Spleen (tissue), 11 donors: Measurements from ENCODE around the gene FUT1. TPM values are rescaled to one million over a fixed set of nuclear protein-coding genes. Genes with fewer than 3 reads are reported as not detected.
A peak's percentile ranks its signal among the peaks of the same experiment; 100 is the strongest.
"Not testable (repeated sequence)": the region's sequence is repeated elsewhere in the genome, so short reads cannot be mapped to it uniquely, and the experiment has no call there.

Experiments
- DNase-seq: peaks from one replicate; pipeline ENCODE4 v3.0.0-alpha.2; 2020
- H3K27ac ChIP-seq, 8 donors: fragments of 200-600 bp; sonication (generic) in 7 of 8; 1 replicate in 4 of 8; 2 replicates in 4 of 8; pipeline versions ENCODE4 v1.5.0 to v1.8.0; 2016 to 2021; ENCODE audit warnings: inconsistent platforms in 4 of 8, mild to moderate bottlenecking in 4 of 8, moderate library complexity in 1 of 8
- H3K27me3 ChIP-seq, 7 donors: fragments of 200-600 bp; sonication (generic) in 6 of 7; replicated peaks in 1 of 7; 1 replicate in 4 of 7; 2 replicates in 3 of 7; pipeline versions ENCODE4 v1.5.0 to v1.8.0; 2016 to 2021; ENCODE audit warnings: inconsistent platforms in 3 of 7, mild to moderate bottlenecking in 1 of 7
- H3K36me3 ChIP-seq, 6 donors: fragments of 200-600 bp; sonication (generic) in 5 of 6; 1 replicate in 4 of 6; 2 replicates in 2 of 6; pipeline versions ENCODE4 v1.5.0 to v1.8.0; 2016 to 2021; ENCODE audit warnings: inconsistent platforms in 2 of 6
- H3K4me1 ChIP-seq, 6 donors: fragments of 200-600 bp; sonication (generic) in 5 of 6; 1 replicate in 3 of 6; 2 replicates in 3 of 6; pipeline versions ENCODE4 v1.5.0 to v1.8.0; 2016 to 2021; ENCODE audit warnings: inconsistent platforms in 3 of 6
- H3K4me3 ChIP-seq, 8 donors: fragments of 200-600 bp; sonication (generic) in 7 of 8; 1 replicate in 4 of 8; 2 replicates in 4 of 8; pipeline versions ENCODE4 v1.5.0 to v1.8.0; 2016 to 2021; ENCODE audit warnings: inconsistent platforms in 4 of 8, mild to moderate bottlenecking in 4 of 8, moderate library complexity in 2 of 8
- H3K9me3 ChIP-seq, 8 donors: fragments of 200-600 bp; sonication (generic) in 7 of 8; 1 replicate in 4 of 8; 2 replicates in 4 of 8; pipeline versions ENCODE4 v1.5.0 to v1.8.0; 2016 to 2021; ENCODE audit warnings: inconsistent platforms in 4 of 8
- POLR2A ChIP-seq, 3 donors: fragments of 450-650 bp; IDR thresholded peaks; one replicate each; pipeline ENCODE4 v1.5.1; 2017; ENCODE audit warnings: antibody characterized with exemption in 3 of 3, mild to moderate bottlenecking in 1 of 3
- POLR2AphosphoS5 ChIP-seq, 3 donors: sonication (generic); formaldehyde crosslinking; IDR thresholded peaks; one replicate each; pipeline ENCODE4 v1.5.1; 2017; ENCODE audit warnings: antibody characterized with exemption in 3 of 3
- WGBS, 5 donors: extraction: QIAGEN DNeasy Blood & Tissue Kit in 3 of 5; methylation state at CpG; one replicate each; pipeline versions ENCODE4 v1.1.5 to v1.1.7; 2013 to 2018; 5-methylcytosine and 5-hydroxymethylcytosine counted together
- intact Hi-C: fragments of 100-400 bp; cut with DNase I; formaldehyde crosslinking; loops from one replicate; pipeline ENCODE4 v1.15.0; 2023; ENCODE audit warnings: low total_unique reads
- polyA plus RNA-seq, 3 donors: library from polyadenylated mRNA; stranded (reverse); fragments of 200-250 nt; gene quantifications; one replicate each; pipeline ENCODE4 v1.2.1, GENCODE V29; 2013
- total RNA-seq, 7 donors: library from RNA; depleted of rRNA in 3 of 7; stranded (reverse); fragments of >200 nt in 3 of 7; fragmentation: NEBNext Ultra II Directional in 4 of 7; extraction: Animal tissue kit (Norgen Biotek cat#: 25700) in 4 of 7; gene quantifications; one replicate each; pipeline versions ENCODE4 v1.1.0 to v1.2.1, GENCODE V29; 2016 to 2021
- TF ChIP-seq, protein P1 (sequence below), 11 experiments: fragments of 200-600 bp in 7 of 11; fragments of 450-650 bp in 4 of 11; sonication (generic) in 4 of 11; IDR thresholded peaks in 8 of 11; conservative IDR thresholded peaks in 3 of 11; 1 replicate in 7 of 11; 2 replicates in 4 of 11; pipeline versions ENCODE4 v1.4.0 to v1.8.0; 2016 to 2021; ENCODE audit warnings: antibody characterized with exemption in 11 of 11, inconsistent platforms in 4 of 11, mild to moderate bottlenecking in 1 of 11
- donor health status: healthy with polysubstance abuse.
- donor health status: DM: no; HTN: no; CAD: no; lungs with moderate emphysema.
- donor health status: DM: no; HTN: no; CAD: no.
- donor health status: Bipolar disorder and iron deficiency.
- donor health status: healthy.
- donor health status: DM: no; HTN: no; CAD: no.
- donor health status: DM: yes; HTN: yes; CAD: no.

The FUT1 gene
- total and polyA plus RNA-seq, 10 donors, result 1.0 to 22.9 (median 8.7) TPM

DNA sequence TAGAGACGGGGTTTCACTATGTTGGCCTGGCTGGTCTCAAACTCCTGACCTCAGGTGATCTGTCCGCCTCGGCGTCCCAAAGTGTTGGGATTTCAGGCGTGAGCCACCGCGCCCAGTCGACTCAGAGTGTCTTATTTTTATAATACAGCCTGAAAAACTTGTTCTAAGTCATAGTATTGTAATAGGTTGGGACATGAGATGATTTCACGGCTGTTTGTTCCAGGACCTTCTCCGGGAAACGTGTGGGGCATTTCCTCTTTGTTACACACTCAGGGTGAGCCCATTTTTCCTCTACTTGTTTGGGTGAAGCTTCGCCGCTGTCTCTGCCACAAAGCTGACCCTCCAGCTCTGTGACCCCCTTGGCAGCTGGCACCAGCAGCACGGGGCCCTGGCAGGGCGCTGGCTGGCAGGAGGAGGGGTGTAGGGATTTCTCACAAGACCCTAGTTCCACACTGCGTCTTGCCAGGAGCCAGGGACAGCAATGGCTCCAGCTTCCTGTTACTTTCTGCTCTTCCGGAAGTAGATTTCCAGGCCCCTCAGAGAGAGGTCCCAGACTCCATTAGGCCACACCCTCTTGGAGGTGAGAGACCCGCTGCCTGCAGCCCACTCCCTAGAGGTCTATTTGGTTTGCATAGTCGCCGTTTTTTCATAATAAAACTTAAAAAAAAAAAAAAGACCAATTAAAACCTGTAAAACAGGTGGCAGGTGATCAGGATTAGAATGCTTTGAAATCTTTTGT lies 18.5 kb upstream of the FUT1 start:
- no peak for TF ChIP-seq POLR2A (IDR thresholded peaks at IDR 0.05)
- TF ChIP-seq, protein P1, sequence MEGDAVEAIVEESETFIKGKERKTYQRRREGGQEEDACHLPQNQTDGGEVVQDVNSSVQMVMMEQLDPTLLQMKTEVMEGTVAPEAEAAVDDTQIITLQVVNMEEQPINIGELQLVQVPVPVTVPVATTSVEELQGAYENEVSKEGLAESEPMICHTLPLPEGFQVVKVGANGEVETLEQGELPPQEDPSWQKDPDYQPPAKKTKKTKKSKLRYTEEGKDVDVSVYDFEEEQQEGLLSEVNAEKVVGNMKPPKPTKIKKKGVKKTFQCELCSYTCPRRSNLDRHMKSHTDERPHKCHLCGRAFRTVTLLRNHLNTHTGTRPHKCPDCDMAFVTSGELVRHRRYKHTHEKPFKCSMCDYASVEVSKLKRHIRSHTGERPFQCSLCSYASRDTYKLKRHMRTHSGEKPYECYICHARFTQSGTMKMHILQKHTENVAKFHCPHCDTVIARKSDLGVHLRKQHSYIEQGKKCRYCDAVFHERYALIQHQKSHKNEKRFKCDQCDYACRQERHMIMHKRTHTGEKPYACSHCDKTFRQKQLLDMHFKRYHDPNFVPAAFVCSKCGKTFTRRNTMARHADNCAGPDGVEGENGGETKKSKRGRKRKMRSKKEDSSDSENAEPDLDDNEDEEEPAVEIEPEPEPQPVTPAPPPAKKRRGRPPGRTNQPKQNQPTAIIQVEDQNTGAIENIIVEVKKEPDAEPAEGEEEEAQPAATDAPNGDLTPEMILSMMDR (IDR thresholded peaks at IDR 0.05 in 8 of 11, conservative IDR thresholded peaks at IDR 0.05 in 3 of 11), result no peak
- no peak for TF ChIP-seq POLR2AphosphoS5 (IDR thresholded peaks at IDR 0.05)
- Histone ChIP-seq H3K27ac (peak overlapping the region in 2 of 8 donors; percentile 38 to 54), H3K4me1 (peaks cover 0 to 7% (median 0%) of the 10 kb centered on the region in 6 donors), H3K4me3 (no peak overlapping the region), H3K9me3 (no peaks in the 10 kb centered on the region), H3K36me3 (no peaks in the 10 kb centered on the region), H3K27me3 (peaks cover 0 to 23% (median 0%) of the 10 kb centered on the region in 7 donors)
- WGBS, 5 donors, result 77 to 87% (median 82%) methylated on average over 20 of the region's 20 CpGs
- DNase-seq, result no peak
- intact Hi-C loops, result no loop called here

DNA sequence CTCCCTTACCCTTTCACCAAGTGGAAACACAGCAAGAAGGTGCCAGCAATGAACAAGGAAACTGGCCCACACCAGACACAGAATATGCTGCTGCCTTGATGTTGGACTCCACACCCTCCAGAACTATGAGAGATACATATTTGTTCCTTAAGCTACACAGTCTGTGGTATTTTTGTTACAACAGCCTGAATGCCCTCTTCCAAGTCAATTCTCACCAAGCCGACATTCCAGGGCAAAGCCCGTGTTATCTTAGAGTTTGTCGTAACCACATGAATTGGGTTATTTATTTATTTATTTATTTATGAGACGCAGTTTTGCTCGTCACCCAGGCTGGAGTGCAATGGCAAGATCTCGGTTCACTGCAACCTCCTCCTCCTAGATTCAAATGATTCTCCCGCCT lies 17.8 kb upstream of the FUT1 start:
- TF ChIP-seq POLR2A (IDR thresholded peaks at IDR 0.05), result no peak
- no peaks in the 10 kb centered on the region for H3K9me3 ChIP-seq
- WGBS, 5 donors, result 78 to 93% (median 84%) methylated on average over 7 of the region's 7 CpGs

DNA sequence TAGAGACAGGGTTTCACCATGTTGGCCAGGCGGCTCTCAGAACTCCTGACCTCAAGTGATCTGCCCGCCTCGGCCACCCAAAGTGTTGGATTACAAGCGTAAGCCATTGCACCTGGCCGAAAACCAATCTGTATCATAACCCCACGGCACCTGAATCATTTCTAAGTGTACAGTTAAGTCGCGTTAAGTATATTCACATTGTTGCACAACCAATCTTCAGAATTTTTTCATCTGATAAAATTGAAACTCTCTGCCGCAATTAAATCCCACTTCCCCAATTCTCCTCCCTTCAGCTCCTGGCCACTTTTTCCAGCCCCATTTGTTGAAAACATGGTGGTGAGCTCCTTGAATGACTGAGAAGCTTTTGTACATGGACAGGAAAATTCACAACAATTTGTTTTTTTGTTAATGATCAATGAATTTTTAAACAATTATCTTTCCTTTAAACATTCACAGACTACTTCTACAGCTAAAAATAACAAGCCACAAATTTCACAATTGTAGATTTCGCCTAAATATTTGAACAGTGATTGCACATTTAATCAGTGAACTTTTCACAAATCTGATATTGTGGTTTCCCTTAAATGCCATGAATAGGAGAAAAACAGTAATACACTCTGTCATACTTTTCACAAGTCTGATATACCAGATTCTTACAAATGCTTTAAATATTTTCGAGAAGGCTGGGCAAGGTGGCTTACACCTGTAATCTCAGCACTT lies 16.7 kb upstream of the FUT1 start:
- intact Hi-C loops, result no loop called here
- no peak for DNase-seq
- no peak overlapping the region for H3K27ac ChIP-seq

More for the DNA sequence above, 17.8 kb upstream of the FUT1 start:
- intact Hi-C loops, result no loop called here
- Histone ChIP-seq H3K27ac (no peak overlapping the region), H3K27me3 (peaks cover 0 to 29% (median 0%) of the 10 kb centered on the region in 7 donors), H3K4me1 (peaks cover 0 to 7% (median 0%) of the 10 kb centered on the region in 6 donors), H3K4me3 (no peak overlapping the region), H3K36me3 (no peaks in the 10 kb centered on the region)
- DNase-seq, result no peak

DNA sequence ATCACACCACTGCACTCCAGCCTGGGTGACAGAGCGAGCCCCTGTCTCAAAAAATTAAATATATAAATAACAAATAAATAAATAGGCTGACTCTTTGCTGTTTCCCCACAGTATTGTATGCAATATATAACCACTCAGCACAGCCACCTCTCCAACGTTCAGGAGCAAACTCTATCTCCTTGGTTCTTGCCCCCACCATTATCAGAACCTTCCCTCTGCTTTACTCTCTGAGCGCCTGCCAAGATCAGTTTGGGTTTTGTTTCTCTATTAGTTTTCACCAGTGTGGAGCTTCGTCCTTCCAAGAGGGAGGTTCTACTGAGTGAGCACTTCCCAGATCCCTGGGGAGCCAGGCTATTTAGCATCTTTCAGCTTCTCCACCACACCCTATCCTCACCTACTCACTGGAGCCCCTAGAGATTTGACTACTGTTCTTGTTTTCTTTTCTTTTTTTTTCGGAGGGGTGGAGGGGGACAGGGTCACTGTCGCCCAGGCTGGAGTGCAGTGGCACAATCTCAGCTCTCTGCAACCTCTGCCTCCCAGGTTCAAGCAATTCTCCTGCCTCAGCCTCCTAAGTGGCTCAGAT lies 15.8 kb upstream of the FUT1 start:
- H3K27ac ChIP-seq, H3K4me3 ChIP-seq, H3K9me3 ChIP-seq, H3K4me1 ChIP-seq, DNase-seq, intact Hi-C loops, H3K36me3 ChIP-seq: not testable (repeated sequence)
- WGBS, 5 donors, result 53 to 58% (median 54%) methylated on average over 6 of the region's 6 CpGs
- peaks cover 0 to 32% (median 0%) of the 10 kb centered on the region in 7 donors for H3K27me3 ChIP-seq

More for the DNA sequence above, 16.7 kb upstream of the FUT1 start:
- Histone ChIP-seq H3K4me3 (no peak overlapping the region), H3K36me3 (no peaks in the 10 kb centered on the region), H3K4me1 (peaks cover 0 to 7% (median 0%) of the 10 kb centered on the region in 6 donors), H3K27me3 (peaks cover 0 to 32% (median 0%) of the 10 kb centered on the region in 7 donors), H3K9me3 (no peaks in the 10 kb centered on the region)
- 62 to 83% (median 72%) methylated on average over 11 of the region's 11 CpGs for WGBS, 5 donors
- no peak for TF ChIP-seq POLR2A (IDR thresholded peaks at IDR 0.05)
- TF ChIP-seq POLR2AphosphoS5 (IDR thresholded peaks at IDR 0.05), result no peak
- TF ChIP-seq, protein P1 (IDR thresholded peaks at IDR 0.05 in 8 of 11, conservative IDR thresholded peaks at IDR 0.05 in 3 of 11), result no peak

DNA sequence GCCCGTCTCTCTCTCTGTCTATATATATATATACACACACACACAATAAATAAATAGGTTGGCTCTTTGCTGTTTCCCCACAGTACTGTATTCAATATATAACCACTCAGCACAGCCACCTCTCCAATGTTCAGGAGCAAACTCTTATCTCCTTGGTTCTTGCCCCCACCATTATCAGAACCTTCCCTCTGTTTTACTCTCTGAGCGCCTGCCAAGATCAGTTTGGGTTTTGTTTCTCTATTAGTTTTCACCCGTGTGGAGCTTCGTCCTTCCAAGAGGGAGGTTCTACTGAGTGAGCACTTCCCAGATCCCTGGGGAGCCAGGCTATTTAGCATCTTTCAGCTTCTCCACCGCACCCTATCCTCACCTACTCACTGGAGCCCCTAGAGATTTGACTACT lies 13.4 kb upstream of the FUT1 start:
- WGBS, 5 donors, result 57 to 69% (median 64%) methylated on average over 4 to 5 of the region's 5 CpGs
- H3K36me3 ChIP-seq, intact Hi-C loops, H3K27ac ChIP-seq, DNase-seq, H3K4me1 ChIP-seq, H3K9me3 ChIP-seq, H3K4me3 ChIP-seq: not testable (repeated sequence)
- peaks cover 0 to 29% (median 0%) of the 10 kb centered on the region in 7 donors for H3K27me3 ChIP-seq
